Cardiac atrium fibroblast (primary cell): Measurements from ENCODE around the gene ALK. TPM values are rescaled to one million over a fixed set of nuclear protein-coding genes. Genes with fewer than 3 reads are reported as not detected.

Source experiments
- total RNA-seq: library from RNA; depleted of rRNA; stranded (reverse); fragments of >200 nt; gene quantifications from 2 replicates; pipeline ENCODE4 v1.2.3, GENCODE V29; 2015

ALK gene
- not detected in 2 replicates for total RNA-seq

DNA sequence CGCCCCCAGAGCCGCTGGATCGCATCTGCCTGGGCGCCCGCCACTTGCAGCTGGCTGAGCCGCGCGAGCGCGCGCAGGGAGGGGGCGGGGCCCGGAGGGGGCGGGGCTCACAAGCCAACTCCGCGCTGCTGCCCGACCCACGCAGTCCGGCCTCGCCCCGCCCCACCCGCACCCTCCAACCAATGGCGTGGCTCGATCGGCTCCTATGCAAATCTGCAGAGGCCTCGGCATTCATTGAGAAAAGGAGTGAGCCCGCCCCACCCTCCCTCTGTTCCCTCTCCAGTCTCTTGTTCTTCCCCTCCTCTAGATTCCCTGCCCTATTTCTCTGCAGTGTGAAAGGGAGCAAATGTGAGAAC is at the start of gene ALK:
TSS of gene ALK (minus strand) at position 27 of the 356 bp plus-strand sequence. CDS start 927 bp downstream, outside the sequence.

Other genes starting within 250 kb of the ALK start
- gene YPEL5, start 225.4 kb upstream of the ALK start, total RNA-seq: 58.8 and 67.9 TPM in 2 replicates